Islet precursor cell (in vitro differentiated cells): ENCODE measurements around the gene AHCYL2.
A peak's percentile ranks its signal among the peaks of the same experiment; 100 is the strongest.

Source experiments
- DNase-seq: peaks from one replicate; pipeline ENCODE4 v3.0.0-alpha.2; 2018

AHCYL2 gene

GRCh38 chr7:129224251-129225205 lies at the start of gene AHCYL2:
Gene AHCYL2 (plus strand): TSS chr7:129225030.
- DNase-seq, result peak; percentile 99

- peak; percentile 10 for DNase-seq
Observed at GRCh38 chr7:129176916-129177710, 47.7 kb upstream of the AHCYL2 start.

- DNase-seq, result no peak
Observed at GRCh38 chr7:129184981-129185670, 39.7 kb upstream of the AHCYL2 start.

- no peak for DNase-seq
Observed at GRCh38 chr7:129186749-129187260, 38.0 kb upstream of the AHCYL2 start.

GRCh38 chr7:129187681-129188371 lies 37.0 kb upstream of the AHCYL2 start:
- DNase-seq, result no peak

- peak; percentile 91 for DNase-seq
Observed at GRCh38 chr7:129188372-129188891, 36.4 kb upstream of the AHCYL2 start, which contains the start of gene SMO. Gene SMO (plus strand): TSS chr7:129188633. CDS start chr7:129189152, 519 bp downstream.

GRCh38 chr7:129188892-129189660 lies 35.8 kb upstream of the AHCYL2 start:
- peak; percentile 63 for DNase-seq

- no peak for DNase-seq
Observed at GRCh38 chr7:129189661-129190310, 35.0 kb upstream of the AHCYL2 start.

GRCh38 chr7:129191272-129191671 lies 33.6 kb upstream of the AHCYL2 start:
- peak; percentile 37 for DNase-seq

GRCh38 chr7:129193892-129194291 lies 30.9 kb upstream of the AHCYL2 start:
- no peak for DNase-seq

GRCh38 chr7:129197771-129198170 lies 27.1 kb upstream of the AHCYL2 start:
- DNase-seq, result no peak

- DNase-seq, result no peak
Observed at GRCh38 chr7:129199406-129199805, 25.4 kb upstream of the AHCYL2 start.

GRCh38 chr7:129202058-129202777 lies 22.6 kb upstream of the AHCYL2 start:
- no peak for DNase-seq

GRCh38 chr7:129203050-129203741 lies 21.6 kb upstream of the AHCYL2 start:
- DNase-seq, result no peak

- no peak for DNase-seq
Observed at GRCh38 chr7:129205126-129205818, 19.6 kb upstream of the AHCYL2 start.

- DNase-seq, result no peak
Observed at GRCh38 chr7:129205987-129206785, 18.6 kb upstream of the AHCYL2 start.

- DNase-seq, result peak; percentile 53
Observed at GRCh38 chr7:129208667-129209066, 16.2 kb upstream of the AHCYL2 start.
